Mesothelial cell of epicardium (in vitro differentiated cells): ENCODE data around the gene PNKP. TPM values are rescaled to one million over a fixed set of nuclear protein-coding genes. Genes with fewer than 3 reads are reported as not detected.

ENCODE experiments used
- DNase-seq, 2 experiments: peaks; one replicate each; pipeline ENCODE4 v3.0.0; 2021; ENCODE audit warnings: low spot score in 2 of 2; ENCODE audit not compliant: unreplicated experiment in 2 of 2
- H3K27ac Mint-ChIP-seq: 2 replicates; pipeline ENCODE4 v1.8.0; 2021; ENCODE audit warnings: mixed read lengths
- H3K27me3 Mint-ChIP-seq: 2 replicates; pipeline ENCODE4 v1.8.0; 2021; ENCODE audit warnings: low read depth, mixed read lengths
- H3K36me3 Mint-ChIP-seq: 2 replicates; pipeline ENCODE4 v1.8.0; 2021; ENCODE audit warnings: mixed read lengths
- H3K4me1 Mint-ChIP-seq: 2 replicates; pipeline ENCODE4 v1.8.0; 2021; ENCODE audit warnings: mixed read lengths
- H3K4me3 Mint-ChIP-seq: 2 replicates; pipeline ENCODE4 v1.8.0; 2021; ENCODE audit warnings: mild to moderate bottlenecking, moderate library complexity, mixed read lengths
- H3K9me3 Mint-ChIP-seq: 2 replicates; pipeline ENCODE4 v1.8.0; 2021; ENCODE audit warnings: mixed read lengths
- total RNA-seq: library from RNA; stranded (reverse); gene quantifications from 3 replicates; pipeline ENCODE4 v1.2.1, GENCODE V29; 2021
- TF ChIP-seq, protein P1 (sequence below): fragments of 200-600 bp; sonication (generic); IDR thresholded peaks from one replicate; pipeline ENCODE4 v1.5.0; 2021; ENCODE audit warnings: antibody characterized with exemption; ENCODE audit not compliant: unreplicated experiment

The PNKP gene
- total RNA-seq, 1 donor from 2014 or later, result 103 TPM

DNA sequence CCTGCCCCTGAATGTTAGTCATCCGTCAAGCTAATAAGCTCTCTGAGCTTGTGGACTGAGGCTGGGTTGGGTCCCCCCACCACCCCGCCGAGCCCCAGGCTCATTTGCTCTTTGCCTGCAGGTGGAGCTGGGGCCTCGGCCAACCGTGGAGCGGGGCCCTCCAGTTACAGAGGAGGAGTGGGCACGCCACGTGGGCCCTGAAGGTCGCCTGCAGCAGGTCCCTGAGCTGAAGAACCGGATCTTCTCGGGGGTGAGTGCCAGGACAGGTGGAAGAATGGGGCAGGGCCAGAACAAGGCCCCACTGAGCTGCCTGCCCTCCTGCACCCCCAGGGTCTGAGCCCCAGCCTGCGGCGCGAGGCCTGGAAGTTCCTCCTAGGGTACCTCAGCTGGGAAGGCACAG, 15.3 kb upstream of the PNKP start:
- peaks cover 14% of the 10 kb centered on the region for H3K4me1 Mint-ChIP-seq
- no peak overlapping the region for H3K4me3 Mint-ChIP-seq
- no peak overlapping the region for H3K27ac Mint-ChIP-seq
- TF ChIP-seq, protein P1, sequence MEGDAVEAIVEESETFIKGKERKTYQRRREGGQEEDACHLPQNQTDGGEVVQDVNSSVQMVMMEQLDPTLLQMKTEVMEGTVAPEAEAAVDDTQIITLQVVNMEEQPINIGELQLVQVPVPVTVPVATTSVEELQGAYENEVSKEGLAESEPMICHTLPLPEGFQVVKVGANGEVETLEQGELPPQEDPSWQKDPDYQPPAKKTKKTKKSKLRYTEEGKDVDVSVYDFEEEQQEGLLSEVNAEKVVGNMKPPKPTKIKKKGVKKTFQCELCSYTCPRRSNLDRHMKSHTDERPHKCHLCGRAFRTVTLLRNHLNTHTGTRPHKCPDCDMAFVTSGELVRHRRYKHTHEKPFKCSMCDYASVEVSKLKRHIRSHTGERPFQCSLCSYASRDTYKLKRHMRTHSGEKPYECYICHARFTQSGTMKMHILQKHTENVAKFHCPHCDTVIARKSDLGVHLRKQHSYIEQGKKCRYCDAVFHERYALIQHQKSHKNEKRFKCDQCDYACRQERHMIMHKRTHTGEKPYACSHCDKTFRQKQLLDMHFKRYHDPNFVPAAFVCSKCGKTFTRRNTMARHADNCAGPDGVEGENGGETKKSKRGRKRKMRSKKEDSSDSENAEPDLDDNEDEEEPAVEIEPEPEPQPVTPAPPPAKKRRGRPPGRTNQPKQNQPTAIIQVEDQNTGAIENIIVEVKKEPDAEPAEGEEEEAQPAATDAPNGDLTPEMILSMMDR, result no peak
- no peak for DNase-seq
- no peaks in the 10 kb centered on the region for H3K9me3 Mint-ChIP-seq
- H3K27me3 Mint-ChIP-seq, result no peaks in the 10 kb centered on the region
- peaks cover 43% of the 10 kb centered on the region for H3K36me3 Mint-ChIP-seq

DNA sequence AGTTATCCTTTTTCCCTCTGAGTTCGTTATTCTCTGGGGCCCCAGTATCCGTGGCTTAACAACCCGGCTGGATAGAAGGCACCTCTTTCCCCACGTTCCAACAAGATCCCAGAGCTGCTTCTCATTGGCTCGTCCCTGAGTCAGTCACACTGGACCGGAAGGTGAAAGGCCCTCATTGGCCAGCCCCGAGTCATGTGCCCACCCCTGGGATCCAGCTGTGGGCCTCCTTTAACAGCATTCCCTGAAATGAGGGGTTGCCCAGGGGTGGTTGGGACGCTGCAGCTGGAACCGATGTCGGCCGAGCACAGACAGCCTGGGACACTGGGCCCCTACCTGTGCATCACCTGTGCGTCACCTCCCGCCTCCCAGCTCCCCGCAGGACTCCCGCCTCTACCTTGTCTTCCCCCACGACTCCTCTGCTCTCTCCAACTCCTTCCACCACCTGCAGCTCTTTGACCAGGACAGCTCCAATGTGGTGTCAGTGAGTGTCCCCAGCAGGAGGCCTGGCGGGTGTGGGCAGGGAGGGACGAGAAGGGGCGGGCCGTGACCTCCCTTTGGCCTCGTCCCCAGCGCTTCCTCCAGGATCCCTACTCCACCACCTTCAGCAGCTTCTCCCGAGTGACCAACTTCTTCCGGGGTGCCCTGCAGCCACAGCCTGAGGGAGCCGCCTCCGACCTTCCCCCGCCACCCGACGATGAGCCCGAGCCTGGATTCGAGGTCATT, 14.5 kb upstream of the PNKP start:
- no peaks in the 10 kb centered on the region for H3K9me3 Mint-ChIP-seq
- no peak overlapping the region for H3K27ac Mint-ChIP-seq
- peaks cover 43% of the 10 kb centered on the region for H3K36me3 Mint-ChIP-seq
- H3K27me3 Mint-ChIP-seq, result no peaks in the 10 kb centered on the region
- H3K4me3 Mint-ChIP-seq, result no peak overlapping the region
- H3K4me1 Mint-ChIP-seq, result peaks cover 14% of the 10 kb centered on the region
- no peak for DNase-seq
- TF ChIP-seq, protein P1, result no peak

DNA sequence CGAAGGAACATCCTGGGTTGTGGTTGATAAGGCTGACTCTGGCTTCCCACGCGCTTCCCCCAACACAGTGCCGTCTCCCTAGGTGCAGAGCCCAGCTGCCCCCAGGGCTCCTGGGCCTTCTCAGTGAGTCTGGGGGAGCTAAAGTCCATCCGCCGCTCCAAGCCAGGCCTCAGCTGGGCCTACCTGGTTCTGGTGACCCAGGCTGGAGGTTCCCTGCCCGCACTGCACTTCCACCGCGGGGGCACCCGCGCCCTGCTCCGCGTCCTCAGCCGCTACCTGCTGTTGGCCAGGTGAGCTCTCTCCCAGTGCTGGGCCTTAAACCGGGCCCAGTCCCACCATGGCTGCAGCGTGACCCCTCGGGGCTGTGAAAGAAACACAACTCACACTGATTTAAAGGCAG, 13.8 kb upstream of the PNKP start:
- DNase-seq, result no peak
- no peaks in the 10 kb centered on the region for H3K9me3 Mint-ChIP-seq
- no peak overlapping the region for H3K4me3 Mint-ChIP-seq
- peaks cover 14% of the 10 kb centered on the region for H3K4me1 Mint-ChIP-seq
- H3K36me3 Mint-ChIP-seq, result peaks cover 39% of the 10 kb centered on the region
- TF ChIP-seq, protein P1, result no peak
- no peaks in the 10 kb centered on the region for H3K27me3 Mint-ChIP-seq
- H3K27ac Mint-ChIP-seq, result no peak overlapping the region

DNA sequence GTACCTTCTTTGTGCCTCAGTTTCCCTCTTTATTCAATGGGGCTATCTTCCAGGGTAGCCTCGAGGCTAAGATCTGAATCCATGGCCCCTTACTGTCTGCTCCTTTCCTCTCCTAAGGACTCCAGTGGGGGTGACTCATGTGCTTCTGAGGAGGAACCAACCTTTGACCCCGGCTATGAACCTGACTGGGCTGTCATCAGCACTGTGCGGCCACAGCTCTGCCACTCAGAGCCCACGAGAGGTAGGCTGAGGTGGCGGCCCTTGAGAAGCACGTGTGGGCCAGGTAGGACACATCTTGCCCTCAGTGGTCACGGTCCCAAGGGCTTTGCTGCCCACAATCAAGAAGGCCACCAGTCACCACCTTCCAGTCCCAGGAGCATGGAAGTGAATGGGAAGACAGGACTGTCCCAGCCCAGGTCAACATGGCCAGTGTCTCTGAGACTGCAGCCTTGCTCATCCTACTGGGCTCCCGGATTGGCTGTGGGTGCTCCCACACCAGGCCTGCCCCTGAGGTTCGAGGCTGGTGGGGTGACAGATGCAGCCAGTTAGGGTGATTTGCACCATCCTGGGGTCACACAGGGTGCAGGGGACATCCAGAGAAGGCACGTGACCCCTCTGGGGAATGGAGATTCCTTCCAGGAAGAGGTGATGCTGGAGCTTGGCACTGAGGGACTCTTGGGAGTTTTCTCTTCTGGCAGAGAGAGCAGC, 12.9 kb upstream of the PNKP start:
- peaks cover 37% of the 10 kb centered on the region for H3K36me3 Mint-ChIP-seq
- DNase-seq, result no peak
- H3K9me3 Mint-ChIP-seq, result no peaks in the 10 kb centered on the region
- H3K27me3 Mint-ChIP-seq, result no peaks in the 10 kb centered on the region
- H3K4me3 Mint-ChIP-seq, result no peak overlapping the region
- no peak overlapping the region for H3K27ac Mint-ChIP-seq
- H3K4me1 Mint-ChIP-seq, result peaks cover 19% of the 10 kb centered on the region
- TF ChIP-seq, protein P1, result no peak

DNA sequence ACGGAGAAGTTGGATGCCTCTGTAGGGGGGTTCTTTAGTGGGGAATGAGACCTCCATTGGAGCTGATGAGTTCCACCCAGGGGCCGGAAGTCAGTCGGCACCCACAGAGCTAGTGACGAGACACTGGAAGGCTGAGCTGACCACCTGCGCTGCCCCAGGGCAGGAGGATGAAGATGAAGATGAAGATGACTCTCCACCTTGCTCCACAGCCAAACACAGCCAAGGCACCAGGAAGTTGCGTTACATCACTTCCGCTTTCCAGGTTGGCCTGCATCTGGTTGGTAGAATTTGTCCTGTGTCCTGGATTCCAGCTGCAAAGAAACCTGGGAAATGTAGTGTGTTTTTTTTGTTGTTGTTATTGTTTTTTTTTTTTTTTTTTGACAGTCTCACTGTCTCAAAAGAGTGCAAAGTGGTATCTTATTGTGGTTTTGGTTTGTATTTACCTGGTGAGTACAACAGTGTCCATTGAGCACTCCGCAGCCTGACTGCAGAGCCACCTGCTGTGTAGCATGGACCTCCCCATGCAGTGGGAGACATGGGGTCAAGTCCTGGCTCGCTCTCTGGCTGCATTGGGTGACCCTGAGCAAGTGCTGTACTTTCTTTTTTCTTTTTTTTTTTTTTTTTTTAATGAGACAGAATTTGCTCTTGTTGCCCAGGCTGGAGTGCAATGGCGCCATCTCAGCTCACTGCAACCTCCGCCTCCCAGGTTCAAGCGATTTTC, 12.0 kb upstream of the PNKP start:
- H3K27me3 Mint-ChIP-seq, result no peaks in the 10 kb centered on the region
- DNase-seq, result no peak
- H3K9me3 Mint-ChIP-seq, result no peaks in the 10 kb centered on the region
- no peak overlapping the region for H3K27ac Mint-ChIP-seq
- peaks cover 29% of the 10 kb centered on the region for H3K36me3 Mint-ChIP-seq
- no peak overlapping the region for H3K4me3 Mint-ChIP-seq
- TF ChIP-seq, protein P1, result no peak
- peaks cover 19% of the 10 kb centered on the region for H3K4me1 Mint-ChIP-seq
